AG09309 (cell line): ENCODE data around the gene GATA5.

Experiments
- DNase-seq: peaks from one replicate; pipeline ENCODE4 v3.0.0-alpha.2; 2010; ENCODE audit warnings: low read depth
- H3K4me3 ChIP-seq: 2 replicates; pipeline ENCODE4 v1.5.1; 2011; ENCODE audit warnings: mild to moderate bottlenecking, low read depth, low read length, moderate library complexity; ENCODE audit not compliant: control insufficient read depth
- TF ChIP-seq, protein P1 (sequence below): IDR thresholded peaks from 2 replicates; pipeline ENCODE4 v1.5.1; 2011; ENCODE audit warnings: mild to moderate bottlenecking, low read depth, low read length, inconsistent platforms; ENCODE audit not compliant: insufficient read depth, control insufficient read depth; ENCODE audit errors: missing control alignments

The GATA5 gene

GRCh38 chr20:62454904-62455636 is 20.7 kb downstream of the GATA5 start:
- no peak for DNase-seq
- H3K4me3 ChIP-seq = no peak overlapping the region
- TF ChIP-seq, protein P1, sequence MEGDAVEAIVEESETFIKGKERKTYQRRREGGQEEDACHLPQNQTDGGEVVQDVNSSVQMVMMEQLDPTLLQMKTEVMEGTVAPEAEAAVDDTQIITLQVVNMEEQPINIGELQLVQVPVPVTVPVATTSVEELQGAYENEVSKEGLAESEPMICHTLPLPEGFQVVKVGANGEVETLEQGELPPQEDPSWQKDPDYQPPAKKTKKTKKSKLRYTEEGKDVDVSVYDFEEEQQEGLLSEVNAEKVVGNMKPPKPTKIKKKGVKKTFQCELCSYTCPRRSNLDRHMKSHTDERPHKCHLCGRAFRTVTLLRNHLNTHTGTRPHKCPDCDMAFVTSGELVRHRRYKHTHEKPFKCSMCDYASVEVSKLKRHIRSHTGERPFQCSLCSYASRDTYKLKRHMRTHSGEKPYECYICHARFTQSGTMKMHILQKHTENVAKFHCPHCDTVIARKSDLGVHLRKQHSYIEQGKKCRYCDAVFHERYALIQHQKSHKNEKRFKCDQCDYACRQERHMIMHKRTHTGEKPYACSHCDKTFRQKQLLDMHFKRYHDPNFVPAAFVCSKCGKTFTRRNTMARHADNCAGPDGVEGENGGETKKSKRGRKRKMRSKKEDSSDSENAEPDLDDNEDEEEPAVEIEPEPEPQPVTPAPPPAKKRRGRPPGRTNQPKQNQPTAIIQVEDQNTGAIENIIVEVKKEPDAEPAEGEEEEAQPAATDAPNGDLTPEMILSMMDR = no peak

DNA sequence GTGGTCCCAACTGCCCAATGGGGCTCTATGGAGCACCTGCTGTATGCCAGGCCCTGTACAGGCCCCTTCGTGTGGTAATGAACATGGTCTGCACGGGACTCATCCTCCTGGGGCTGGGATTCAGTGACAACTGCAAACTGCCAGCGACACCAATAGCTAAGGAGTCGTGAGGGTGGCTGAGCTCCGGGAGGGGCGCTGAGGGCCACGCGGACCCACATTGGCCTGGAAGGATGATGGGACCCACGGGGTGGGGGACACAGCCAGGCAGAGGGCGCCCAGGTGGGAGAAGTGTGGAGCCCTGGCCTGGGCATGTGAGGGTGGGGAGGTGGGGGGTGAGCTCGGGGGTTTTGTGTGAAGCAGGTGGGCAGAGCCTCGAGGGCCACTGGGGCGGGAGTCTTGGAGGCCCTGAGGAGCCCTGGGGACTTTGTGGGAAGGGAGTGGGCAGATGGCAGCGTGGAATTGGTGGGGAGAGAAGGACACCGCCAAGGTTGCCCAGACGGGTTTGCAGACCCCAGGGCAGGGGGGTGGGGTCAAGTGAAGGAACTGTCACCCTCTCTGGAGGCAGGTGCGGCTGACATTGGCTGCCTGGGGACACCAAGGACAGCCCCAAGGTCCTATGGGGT is 22.5 kb downstream of the GATA5 start:
- no peak overlapping the region for H3K4me3 ChIP-seq
- TF ChIP-seq, protein P1 = no peak
- DNase-seq = no peak

DNA sequence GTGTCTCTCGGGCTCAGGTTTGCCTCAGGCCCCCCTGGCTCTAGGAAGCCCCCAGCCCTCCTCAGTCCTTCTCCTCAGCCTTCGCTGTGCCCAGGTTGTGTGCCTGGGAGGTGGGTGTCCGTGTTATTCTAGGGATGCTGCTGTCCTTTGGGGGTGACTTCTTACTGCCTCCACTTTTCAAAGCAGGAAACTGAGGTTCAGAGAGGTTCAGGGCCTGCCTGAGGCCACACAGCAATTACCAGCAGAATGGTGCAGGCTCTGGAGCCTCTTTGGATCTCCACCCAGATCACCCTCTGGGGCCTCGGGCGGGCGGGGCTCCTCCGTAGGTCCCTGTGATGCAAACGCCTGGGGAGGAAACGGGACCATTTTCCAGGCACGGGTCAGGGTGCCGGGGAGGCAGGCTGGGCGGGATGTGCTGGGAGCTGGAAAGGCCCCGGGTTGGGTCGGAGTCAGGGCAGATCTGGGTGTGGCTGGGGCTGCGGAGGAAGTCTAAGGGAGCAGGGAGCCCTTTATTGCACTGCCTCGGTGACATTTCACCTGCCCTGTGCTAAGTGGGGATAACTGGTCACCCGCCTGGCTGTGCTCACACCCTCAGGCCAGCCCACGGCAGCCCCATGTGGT is 23.2 kb downstream of the GATA5 start:
- no peak for DNase-seq
- no peak overlapping the region for H3K4me3 ChIP-seq
- TF ChIP-seq, protein P1 = no peak

- no peak overlapping the region for H3K4me3 ChIP-seq
- TF ChIP-seq, protein P1 = no peak
- DNase-seq = no peak
Observed at GRCh38 chr20:62451970-62452369, 23.8 kb downstream of the GATA5 start.

- TF ChIP-seq, protein P1 = no peak
- no peak overlapping the region for H3K4me3 ChIP-seq
- DNase-seq = no peak
Observed at GRCh38 chr20:62451156-62451767, 24.5 kb downstream of the GATA5 start.

DNA sequence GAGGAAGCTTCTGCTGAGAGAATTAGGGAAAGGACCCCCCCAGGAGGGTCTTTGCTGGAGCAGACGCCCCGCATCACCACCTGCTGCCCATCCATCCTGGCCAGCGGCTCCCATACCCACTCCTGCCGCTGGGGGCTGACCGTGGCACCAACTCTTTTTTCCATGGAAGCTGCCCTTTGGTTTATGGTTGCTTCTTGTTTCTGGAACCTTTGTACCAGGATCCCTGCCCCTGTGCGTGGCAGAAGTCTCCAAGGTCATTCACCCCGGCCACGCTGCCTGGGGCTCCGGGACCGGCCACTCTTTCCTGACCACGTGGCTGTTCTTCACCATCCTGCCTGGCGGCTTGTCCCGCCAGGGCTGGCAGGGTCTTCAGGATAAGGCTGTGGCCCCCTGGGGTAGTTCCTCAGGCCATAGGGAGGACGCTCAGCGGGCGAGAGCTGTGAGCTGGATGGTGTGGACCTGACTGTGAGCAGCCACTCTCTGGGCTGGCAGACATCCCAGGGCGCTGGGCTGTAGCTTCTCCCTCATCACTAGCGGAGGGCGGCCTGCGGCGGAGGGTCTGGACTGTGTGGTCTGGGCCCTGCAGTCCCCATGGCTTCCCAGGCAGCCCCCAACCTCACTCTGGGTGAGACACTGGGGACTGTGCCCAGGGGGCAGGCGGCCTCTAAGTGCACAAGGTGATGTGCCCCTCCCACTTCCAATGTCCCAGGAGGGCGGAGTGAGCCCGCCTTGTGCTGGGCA is 25.7 kb downstream of the GATA5 start:
- DNase-seq = no peak
- TF ChIP-seq, protein P1 = no peak
- no peak overlapping the region for H3K4me3 ChIP-seq
